Measurements from ENCODE around the gene STK24.

The STK24 gene

DNA sequence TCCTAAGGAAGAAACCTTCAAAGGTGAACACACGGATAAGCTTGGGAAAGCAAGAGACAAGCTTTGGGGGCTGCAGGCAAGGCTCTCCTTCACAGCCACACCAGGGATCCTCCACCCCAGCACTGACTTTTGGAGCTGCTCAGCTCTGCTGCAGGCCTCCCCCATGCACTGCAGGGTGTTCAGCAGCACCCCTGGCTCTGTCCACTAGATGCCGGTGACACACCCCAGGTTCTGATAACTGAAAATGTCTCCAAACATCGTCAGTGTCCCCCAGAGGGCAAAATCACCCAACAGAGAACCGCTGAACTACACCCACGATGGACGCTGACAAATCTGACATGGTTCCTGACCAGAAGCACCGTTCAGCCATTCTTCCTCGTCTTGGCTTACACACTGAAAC, 90.5 kb downstream of the STK24 start:
- no peak for DNase-seq

DNA sequence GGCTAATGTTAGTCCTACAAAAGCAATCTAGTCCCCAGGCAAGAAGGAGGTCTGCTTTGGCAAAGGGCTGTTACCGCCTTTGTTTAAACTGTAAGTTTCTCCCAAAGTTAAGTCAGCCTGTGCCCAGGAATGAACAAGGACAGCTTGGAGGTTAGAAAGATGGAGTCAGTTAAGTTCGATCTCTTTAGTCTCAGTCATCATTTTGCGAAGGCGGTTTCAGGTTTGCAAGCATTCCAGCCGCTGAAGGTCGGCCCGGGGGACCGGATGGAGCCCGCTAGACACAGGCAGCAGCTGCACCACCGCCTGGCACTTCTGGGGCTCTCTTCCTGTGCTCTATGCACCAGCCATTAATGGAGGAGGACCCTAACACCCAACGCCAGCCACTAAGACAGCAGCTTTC, 91.3 kb downstream of the STK24 start:
- no peak for DNase-seq

DNA sequence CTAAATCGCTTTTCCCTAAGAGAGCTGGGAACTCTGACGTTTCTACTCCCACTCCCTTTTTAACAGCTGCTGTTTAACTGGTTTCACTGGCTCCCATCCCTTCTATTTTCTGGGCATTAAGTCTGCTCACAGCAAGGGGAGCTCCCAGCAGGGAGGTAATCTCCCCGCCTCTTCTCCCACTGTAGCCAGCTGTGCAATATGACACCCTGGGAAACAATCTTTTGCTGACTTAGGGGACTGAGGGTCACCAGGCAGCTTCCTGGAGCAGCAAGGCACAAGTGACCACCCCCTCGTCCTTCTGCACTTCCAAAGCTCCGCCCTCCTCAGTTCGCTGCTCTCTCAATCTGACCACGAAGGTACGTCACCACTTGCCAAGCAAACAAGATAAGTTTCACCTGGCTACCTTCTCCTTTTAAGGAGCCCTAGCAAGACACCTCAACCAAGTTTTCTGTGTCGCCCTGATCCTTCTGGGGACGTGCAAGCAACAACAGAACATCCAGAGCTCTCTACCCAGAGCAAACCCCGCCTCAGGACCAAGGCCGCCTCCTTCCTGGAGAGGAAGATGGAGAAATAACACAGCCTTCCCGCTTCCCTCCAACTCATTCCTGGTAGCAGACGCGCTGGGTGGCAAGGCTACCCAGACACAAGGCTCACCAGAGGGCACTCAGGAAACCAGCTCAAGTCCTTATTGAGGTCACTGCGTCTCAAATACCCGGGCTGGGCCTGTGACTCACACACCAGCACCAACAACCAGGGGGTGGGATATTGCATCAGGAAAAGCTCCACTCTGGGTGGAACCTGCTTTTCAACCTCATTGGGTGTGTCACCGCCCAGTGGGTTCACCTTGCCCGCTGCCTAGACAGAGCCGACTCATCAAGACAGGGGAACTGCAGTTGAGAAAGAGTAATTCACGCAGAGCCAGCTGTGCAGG, 92.4 kb downstream of the STK24 start:
- no peak for DNase-seq

DNA sequence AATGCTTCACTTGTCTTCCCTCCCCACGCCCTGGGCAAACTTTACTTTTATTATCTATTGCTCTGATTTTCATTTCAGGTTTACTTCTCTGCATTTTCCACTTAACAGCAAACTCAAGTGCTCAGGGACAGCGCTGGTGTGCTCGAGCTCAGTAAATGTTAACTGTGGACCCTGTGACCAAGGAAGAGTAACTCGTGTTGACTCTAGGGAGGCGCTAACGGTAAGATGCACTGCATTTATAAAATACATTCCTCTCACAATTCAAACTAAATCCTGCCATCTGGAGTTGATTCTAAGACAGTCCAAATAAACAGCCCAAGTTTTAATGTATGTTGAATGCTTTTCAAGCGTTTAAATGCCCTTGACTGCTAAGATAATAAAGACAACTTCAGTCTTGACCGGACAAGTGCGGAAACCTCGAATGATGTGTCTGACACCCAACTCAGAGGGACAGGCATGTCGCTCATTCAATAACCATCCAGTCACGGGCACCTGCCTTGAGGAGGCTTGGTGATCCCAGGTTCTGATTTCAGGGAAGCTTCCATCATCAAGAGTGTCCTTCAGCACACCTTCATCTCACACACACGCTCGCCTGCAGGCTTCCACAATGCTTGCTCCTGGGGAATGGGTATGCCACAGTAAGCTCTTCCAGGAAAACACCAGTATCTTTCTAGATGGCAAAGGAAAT, 93.2 kb downstream of the STK24 start:
- no peak for DNase-seq

DNA sequence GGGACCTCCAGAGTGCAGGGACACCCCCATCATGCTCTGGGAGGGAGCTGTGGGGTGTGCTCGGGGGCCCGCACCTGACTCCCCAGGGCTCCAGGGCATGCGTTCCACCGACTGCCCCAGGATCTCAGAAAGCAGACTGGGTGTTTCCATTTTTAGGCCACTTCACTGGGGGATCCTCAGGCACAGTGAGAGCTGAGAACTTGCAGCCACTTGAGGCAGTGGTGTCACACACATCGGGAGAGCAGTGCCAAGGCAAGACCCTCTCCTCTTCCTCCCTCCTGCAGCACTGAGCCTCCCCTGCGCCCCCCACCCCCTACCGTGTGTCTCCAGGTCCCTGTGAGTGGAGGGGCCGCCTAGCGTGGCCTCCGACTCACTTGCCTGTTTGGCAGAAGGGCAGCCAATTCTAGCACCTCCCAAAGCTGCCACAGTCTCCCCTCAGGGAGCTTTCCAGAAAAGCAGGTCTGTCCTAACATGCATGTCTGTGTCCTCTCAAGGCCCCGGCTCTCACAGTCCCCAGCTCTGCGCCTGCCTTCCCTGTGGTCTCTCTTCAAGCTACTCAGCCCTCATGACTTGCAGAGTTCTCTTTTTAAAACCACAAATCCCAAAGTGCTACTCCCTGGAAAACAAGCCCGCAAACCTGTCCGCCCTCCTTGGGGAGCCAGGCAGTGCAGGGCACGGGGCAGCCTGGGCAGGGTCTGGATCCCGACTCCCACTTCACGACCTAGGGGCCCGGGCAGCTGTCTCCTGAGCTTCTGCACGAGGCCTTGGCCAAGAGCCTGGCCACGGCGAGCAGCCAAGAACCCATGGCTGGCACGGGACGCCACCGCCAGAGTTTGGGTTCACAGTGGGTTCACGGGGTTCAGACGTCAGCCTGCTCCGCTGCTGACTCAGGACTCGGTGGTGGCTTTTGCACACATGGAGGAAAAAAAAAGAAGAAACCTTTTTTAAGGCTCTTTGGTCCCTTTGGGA, 94.1 kb downstream of the STK24 start:
- DNase-seq = no peak

DNA sequence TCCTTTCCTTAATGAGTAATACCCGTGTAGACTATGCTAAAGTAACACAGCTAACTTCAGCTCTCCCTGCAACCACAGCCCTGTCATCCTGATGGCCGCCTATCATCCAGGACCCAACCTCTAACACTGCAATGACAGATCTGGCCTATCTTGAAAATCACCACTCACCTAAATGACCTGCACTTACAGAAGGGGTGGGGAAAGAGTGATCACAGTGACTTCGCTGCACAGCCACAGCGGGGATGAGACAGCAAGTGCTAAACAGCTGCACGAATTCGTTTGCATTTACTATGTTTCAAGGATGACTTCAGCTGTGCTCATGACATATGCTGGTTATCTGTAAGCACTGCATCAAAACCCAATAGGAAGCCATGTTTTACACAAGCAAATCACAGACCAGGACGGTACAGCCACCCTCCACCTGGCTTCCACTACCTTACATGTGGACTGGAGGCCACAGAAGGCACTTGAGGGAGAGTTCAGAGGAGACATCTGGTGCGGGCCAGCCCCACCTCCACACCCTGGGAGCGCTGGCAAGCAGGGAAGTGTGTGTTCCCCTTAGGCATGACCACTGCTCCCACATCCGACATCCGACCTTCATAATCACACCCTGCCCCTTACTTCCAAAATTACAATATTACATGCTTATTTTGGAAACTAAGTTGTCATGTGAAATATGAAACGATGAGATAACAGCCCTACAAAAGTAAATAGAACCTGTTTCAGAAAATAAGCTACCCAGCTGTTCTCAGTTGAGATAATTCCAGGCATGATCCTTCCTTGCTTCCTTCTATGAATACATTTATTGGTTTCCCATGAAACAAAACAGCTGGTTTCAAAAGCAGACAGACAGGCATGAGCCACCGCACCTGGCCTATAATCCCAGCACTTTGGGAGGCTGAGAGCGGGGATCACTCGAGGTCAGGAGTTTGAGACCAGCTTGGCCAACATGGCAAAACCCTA, 95.7 kb downstream of the STK24 start:
- DNase-seq = no peak

DNA sequence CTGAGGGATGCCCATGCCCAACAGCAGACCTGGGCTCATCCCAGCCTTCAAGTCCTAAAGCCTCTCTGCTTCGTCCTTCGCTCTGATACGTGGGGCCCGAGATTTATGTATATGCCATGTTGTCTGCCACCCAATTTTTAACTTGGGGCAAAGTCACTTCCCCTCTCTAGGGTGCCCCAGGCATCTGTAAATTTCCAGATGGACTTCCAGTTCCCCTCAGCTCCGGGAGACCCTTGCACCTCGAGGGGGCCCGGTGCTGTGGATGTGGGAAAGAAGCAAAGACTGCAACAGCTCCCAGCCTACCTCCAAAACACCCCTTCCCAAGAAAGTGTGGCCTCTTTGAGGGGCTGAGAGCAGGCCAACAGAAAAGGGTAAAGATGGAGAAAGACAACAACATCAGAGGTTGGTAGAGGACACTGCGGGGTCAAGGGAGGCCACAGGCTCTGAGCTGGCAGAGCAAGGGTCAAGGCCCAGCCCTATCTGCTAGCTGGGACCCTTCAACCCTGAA, 97.4 kb downstream of the STK24 start:
- no peak for DNase-seq

DNA sequence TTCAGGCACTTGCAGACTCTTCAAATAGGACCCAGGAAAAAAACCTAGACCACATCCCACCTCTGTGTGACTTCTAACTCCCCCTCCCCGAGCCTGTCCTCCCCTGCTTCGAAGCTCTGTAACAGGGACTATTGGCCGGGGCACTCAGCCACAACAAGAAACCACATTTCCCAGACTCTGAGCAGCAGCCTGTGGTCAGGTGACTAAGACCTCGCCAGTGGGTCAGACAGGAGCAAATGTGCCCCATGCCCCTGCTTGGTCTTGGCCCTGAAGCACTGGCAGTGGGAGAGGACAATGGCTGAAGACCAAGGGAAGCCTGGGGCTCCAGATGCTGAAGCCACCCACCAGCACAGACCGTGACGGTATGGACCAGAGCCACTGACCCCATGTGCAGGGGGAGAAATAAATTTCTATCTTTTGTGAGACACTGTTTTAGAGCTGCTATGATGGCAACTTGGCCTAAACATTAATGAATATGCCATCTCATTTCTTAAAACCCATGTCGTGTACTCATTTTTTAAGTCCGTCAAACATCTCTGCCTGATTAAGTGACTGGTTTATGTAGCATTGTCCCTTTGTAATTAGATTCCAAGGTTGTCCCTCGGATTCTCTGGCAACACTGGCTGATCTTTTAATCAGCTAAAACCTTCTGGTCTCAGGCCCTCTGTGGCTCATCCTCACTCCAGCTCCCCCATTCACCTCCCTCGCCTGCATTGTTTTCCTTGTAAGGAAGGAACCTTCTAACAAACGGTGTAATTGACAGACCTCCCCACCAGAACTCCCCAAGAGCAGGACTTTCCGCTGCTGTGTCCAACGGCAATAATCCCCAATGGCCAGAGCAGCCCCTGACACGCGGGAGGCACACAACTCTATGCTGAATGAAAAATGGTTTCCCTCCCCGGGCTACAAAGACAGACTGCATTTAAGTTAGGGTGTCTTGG, 98.4 kb downstream of the STK24 start:
- DNase-seq = no peak

DNA sequence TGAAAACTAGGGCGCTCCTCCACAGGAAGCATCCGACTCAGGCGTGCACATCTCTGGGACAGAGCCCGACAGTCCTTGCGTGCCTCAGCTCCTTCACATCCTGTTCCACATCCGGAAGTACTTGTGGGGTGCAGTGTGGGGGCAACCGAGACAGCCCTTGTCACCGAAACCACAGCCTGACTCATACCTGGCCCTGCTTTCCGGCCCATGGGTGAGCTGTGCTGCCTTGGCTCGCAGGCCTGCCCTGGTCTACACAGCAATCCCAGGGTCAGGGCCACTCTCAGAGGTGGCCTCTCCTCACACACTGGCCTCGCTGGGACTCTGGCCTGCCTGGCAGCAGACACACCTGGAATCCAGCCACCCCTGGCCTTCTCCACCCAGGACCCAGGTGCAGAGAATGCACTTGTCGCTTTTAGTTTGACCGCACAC, 100.4 kb downstream of the STK24 start:
- DNase-seq = peak; percentile 57

DNA sequence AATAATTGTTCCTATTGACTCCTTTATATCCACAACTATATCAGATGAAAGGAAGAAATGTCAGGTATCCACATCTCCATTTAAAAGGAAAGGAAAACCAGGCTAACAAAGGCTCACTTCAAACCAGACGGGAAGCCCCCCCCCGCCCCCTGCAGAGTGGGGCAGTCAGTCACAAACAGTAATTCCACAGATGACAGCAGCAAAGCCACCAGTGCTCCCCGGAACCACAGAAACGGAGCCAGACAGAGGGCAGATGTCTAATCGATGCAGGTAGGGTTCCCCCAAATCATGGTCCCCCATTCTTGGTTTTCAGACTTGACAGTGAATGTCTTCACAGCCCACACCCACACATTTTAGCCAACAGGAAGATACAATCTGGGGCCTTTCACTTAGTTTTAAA, 100.8 kb downstream of the STK24 start:
- no peak for DNase-seq

DNA sequence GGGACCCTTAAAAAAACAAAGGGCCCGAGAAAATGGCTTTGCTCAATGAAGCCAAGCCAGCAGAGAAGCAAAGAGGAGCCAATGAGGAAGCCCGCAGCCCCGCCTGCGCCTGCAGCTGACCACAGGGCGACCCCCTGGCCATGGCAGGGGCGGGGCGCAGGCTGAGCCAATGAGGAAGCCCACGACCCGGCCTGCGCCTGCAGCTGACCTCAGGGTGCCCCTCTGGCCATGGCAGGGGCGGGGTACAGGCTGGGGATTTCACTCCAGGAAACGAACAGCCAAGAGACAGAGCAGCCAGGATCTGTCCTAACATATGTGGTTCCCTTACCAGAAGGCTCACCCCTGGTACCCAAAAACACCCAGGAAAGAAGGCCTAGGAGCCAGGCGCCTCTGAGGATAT, 101.4 kb downstream of the STK24 start:
- no peak for DNase-seq

DNA sequence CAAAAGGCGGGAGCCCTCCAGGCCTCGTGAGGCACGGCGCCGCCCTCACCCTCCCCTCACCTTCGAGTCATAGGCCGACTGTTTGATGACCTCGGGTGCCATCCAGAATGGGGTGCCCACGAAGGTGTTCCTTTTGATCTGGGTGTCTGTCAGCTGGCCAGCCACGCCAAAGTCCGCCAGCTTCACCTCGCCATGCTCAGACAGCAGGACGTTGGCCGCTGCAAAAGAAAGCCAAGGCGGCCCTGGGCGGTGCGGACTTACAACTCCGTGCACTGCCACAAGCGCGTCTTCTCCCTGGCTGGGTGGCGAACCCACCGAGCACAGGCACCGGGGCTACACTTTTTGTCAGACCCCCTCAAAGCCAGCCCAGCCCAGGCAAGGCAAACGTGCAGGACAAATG, 102.1 kb downstream of the STK24 start:
- no peak for DNase-seq

DNA sequence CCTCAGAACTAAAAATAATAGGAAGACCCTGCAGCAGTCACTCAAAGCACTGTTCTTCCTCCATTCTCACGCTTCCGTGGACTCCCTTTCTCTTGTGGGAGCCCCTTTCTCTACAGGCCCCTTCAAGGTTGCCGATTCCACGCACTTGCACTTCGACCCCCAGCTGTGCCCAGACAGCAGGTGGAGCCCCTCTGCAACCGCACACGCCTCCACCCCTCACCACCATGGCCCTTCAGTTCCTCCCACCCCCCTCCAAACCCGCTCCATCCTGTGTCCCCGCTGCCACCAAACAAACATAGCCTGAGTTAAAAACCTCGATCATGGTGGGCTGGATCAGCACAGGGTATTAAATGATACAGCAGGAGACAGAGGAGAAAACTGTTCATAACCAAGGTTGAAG, 102.6 kb downstream of the STK24 start:
- no peak for DNase-seq

DNA sequence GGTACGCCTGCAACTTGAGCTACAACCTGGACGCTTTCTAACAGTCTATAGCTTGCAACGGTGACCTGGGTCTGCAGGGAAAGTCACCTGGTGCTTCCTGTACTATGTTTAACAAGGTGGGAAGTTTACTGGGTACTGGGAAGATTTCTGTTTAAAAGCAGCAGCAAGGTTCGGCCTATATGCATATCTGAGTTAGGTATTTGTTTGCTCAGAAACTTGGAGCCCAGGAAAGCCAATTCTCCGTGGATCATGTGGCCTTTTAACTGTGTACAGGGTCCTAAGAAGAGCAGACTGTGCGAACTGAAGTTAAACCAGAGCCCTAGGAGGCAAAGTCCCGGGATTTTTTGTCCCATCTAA, 103.1 kb downstream of the STK24 start:
- DNase-seq = no peak

DNA sequence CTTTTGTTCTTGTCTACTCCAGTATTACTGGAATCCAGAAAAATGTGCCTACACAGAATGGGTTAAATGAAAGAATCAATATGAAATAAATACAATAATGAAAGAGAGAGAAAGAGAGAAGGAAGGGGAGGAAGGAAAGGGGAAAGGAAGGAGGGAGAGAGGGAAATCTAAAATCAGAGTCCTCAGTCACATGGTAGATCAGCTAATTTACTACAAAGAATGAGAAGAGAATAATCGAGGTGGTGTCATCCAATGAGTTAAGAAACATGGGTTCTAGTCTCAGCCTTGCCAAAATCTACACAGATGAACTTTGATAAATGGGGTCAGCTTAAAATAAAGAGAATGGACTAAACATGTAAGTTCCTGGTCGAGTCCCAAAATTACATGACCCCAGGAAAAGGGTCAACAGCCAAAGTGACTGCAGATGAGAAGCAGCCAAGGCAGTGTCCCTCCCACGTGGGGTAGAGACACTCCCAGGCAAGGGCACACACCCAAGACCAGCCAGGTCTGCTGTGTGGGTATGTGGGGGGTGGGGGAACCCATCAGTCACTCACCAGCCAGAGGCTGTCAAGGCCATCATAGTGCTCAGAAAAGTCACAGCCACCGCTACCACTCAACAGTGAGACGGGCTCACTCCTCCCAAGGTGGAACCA, 103.6 kb downstream of the STK24 start:
- DNase-seq = no peak

DNA sequence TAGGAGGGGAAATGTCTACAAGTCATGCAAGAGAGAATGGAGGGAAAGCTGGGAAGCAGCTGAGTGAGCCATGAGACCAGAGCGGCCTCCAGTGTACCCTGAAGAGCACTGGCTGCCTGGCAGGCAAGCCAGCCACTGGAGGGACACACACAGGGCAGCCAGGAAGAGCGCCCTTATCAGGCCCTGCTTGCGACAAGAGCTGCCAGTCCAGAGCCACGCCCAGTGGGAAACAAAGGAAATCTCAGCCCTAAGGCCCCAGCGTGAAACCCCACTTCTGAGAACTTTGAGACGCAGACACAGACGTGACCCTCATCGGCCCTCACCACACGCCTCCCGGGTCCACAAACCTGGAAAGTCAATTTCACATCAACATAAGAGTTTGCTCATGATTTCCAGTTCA, 105.0 kb downstream of the STK24 start:
- DNase-seq = no peak

DNA sequence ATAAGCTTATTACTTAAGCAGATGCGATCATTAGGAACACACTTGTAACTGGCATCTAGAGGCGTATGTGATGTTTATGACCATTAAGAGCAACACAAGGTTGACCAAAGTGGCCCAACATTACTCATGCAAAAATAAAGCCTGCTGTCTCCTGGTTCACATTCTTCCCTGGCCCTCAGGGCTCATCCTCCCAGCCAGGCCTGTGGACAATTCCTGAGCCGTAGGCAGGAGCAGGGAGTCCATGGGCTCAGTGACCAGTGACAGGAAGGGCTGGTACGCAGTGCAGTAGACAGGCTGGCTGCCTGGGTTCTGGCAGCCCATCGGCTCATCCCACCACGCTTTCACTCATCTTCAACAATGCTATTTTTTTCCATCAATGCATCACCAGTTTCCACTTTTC, 106.0 kb downstream of the STK24 start:
- DNase-seq = no peak

DNA sequence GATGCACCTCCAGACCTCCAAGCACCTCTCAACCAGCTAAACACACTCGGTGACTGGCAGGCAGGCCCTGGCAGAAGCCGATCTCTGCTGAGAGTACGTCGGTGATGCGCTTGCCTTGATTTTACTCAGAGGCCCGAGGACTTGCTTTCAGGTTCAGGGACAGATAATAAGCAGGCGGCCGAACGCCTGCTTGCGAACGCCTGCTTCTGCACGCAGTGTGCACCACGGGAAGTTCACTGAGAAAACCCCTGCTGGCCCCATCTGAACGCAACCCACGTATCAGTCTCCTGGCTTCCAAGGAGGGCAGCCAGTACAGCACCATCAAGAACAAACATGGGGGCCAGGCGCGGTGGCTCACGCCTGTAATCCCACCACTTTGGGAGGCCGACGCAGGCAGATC, 108.0 kb downstream of the STK24 start:
- no peak for DNase-seq

DNA sequence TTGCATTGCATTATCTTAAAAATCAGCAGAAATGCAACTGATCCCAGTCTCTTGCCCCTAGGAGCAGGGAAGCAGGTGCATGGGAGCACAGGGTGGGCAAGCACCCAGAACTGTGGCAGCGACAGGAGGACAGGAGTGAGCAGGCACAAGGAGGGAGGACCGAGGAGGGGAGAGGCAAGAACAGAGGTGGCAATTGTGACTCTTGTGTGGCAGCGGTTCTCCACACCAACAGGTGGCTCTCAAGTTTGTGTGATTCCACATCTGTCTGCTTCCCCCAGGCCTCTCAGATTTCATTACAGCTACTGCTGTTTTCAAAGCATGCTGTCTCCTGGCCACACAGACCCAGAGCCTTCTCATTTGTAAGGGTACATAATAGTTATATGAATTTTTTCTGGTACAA, 108.5 kb downstream of the STK24 start:
- DNase-seq = no peak
